B cell (primary cell): ENCODE results near the gene SLC8B1. TPM values are rescaled to one million over a fixed set of nuclear protein-coding genes. Genes with fewer than 3 reads are reported as not detected.

Experiments
- ATAC-seq: fragments of 200-7000 bp; cut with Tn5 transposase; one replicate; pipeline ENCODE4 v1.10.0; 2021; ENCODE audit warnings: low read depth, mild to moderate bottlenecking, moderate number of reproducible peaks, moderate library complexity
- CTCF ChIA-PET: fragments of 350-600 bp; sonication (Branson Sonifier 250); formaldehyde crosslinking; loops from one replicate; lab custom pipeline; 2021; ENCODE audit warnings: antibody characterized with exemption, inconsistent platforms; lab: Charles Lee
- POLR2A ChIA-PET: fragments of 350-600 bp; sonication (Branson Sonifier 250); formaldehyde crosslinking; loops from one replicate; lab custom pipeline; 2021; ENCODE audit warnings: antibody characterized with exemption; lab: Charles Lee
- DNase-seq: peaks from one replicate; pipeline ENCODE4 v3.0.0; 2013
- H2AFZ ChIP-seq: 2 replicates; pipeline ENCODE4 v1.6.1; 2012; ENCODE audit warnings: mild to moderate bottlenecking, low read depth, low read length; ENCODE audit not compliant: insufficient read depth, poor library complexity, severe bottlenecking
- H3K27ac ChIP-seq, 2 donors: 1 replicate in 1 of 2; 2 replicates in 1 of 2; pipeline ENCODE4 v1.5.1; 2012 to 2013; ENCODE audit warnings: low read length in 2 of 2, mild to moderate bottlenecking in 2 of 2, moderate library complexity in 1 of 2
- H3K27me3 ChIP-seq, 4 experiments: fragments of 200-600 bp in 1 of 4; sonication (generic) in 1 of 4; replicated peaks in 1 of 4; 1 replicate in 2 of 4; 2 replicates in 2 of 4; pipeline versions ENCODE4 v1.6.1 to v1.7.0; 2013 to 2016; ENCODE audit warnings: low read length in 3 of 4, mild to moderate bottlenecking in 2 of 4, mixed read lengths in 1 of 4, moderate library complexity in 1 of 4; ENCODE audit not compliant: insufficient read depth in 4 of 4, control insufficient read depth in 3 of 4; ENCODE audit errors: control extremely low read depth in 1 of 4
- H3K36me3 ChIP-seq, 2 experiments: replicated peaks in 1 of 2; 1 replicate in 1 of 2; 2 replicates in 1 of 2; pipeline versions ENCODE4 v1.6.1 to v1.7.1; 2013; ENCODE audit warnings: low read length in 1 of 2; ENCODE audit not compliant: insufficient read depth in 2 of 2, control insufficient read depth in 1 of 2; ENCODE audit errors: control extremely low read depth in 1 of 2, extremely low read depth in 1 of 2
- H3K4me1 ChIP-seq, 2 donors: fragments of 200-600 bp in 1 of 2; sonication (generic) in 1 of 2; 1 replicate in 1 of 2; 2 replicates in 1 of 2; pipeline versions ENCODE4 v1.5.1 to v1.6.1; 2013 to 2017; ENCODE audit warnings: low read length in 2 of 2; ENCODE audit not compliant: control insufficient read depth in 2 of 2, insufficient read depth in 2 of 2
- H3K4me2 ChIP-seq: replicated peaks from 2 replicates; pipeline ENCODE3; 2012; ENCODE audit warnings: mild to moderate bottlenecking, low read depth, low read length; ENCODE audit not compliant: poor library complexity, severe bottlenecking
- H3K4me3 ChIP-seq, 5 experiments: fragments of 200-600 bp in 1 of 5; sonication (generic) in 1 of 5; 1 replicate in 3 of 5; 2 replicates in 2 of 5; pipeline versions ENCODE4 v1.5.1 to v1.7.0; 2011 to 2016; ENCODE audit warnings: low read length in 4 of 5, mild to moderate bottlenecking in 4 of 5, low read depth in 2 of 5, control low read depth in 1 of 5, moderate library complexity in 1 of 5; ENCODE audit not compliant: insufficient read depth in 1 of 5; ENCODE audit errors: control extremely low read depth in 1 of 5, extremely low read depth in 1 of 5
- H3K79me2 ChIP-seq: fragments of 200-600 bp; sonication (generic); one replicate; pipeline ENCODE4 v1.6.0; 2016; ENCODE audit warnings: low read length; ENCODE audit not compliant: control insufficient read depth, insufficient read depth
- H3K9ac ChIP-seq: fragments of 200-600 bp; sonication (generic); 2 replicates; pipeline ENCODE4 v1.6.1; 2017; ENCODE audit warnings: mild to moderate bottlenecking, low read length, moderate library complexity
- H3K9me3 ChIP-seq, 3 donors: one replicate each; pipeline versions ENCODE4 v1.6.1 to v1.7.1; 2013; ENCODE audit warnings: low read length in 2 of 3; ENCODE audit not compliant: control insufficient read depth in 2 of 3, insufficient read depth in 1 of 3; ENCODE audit errors: control extremely low read depth in 1 of 3
- H4K20me1 ChIP-seq: 2 replicates; pipeline ENCODE4 v1.6.0; 2012; ENCODE audit warnings: mild to moderate bottlenecking, low read length; ENCODE audit not compliant: insufficient read depth, control insufficient read depth, poor library complexity, severe bottlenecking
- H3K27ac Mint-ChIP-seq: one replicate; pipeline ENCODE4 v1.8.0; 2021; ENCODE audit warnings: mixed read lengths
- H3K27me3 Mint-ChIP-seq: one replicate; pipeline ENCODE4 v1.8.0; 2021; ENCODE audit warnings: mixed read lengths
- H3K4me1 Mint-ChIP-seq: one replicate; pipeline ENCODE4 v1.8.0; 2021; ENCODE audit warnings: mixed read lengths
- H3K4me3 Mint-ChIP-seq: one replicate; pipeline ENCODE4 v1.8.0; 2021; ENCODE audit warnings: mixed read lengths
- H3K9me3 Mint-ChIP-seq: one replicate; pipeline ENCODE4 v1.8.0; 2022; ENCODE audit warnings: mixed read lengths; ENCODE audit not compliant: insufficient read depth
- CTCF ChIP-seq: fragments of 200-600 bp; IDR thresholded peaks from one replicate; pipeline ENCODE4 v1.8.0; 2022; ENCODE audit warnings: antibody characterized with exemption, mild to moderate bottlenecking
- EZH2 ChIP-seq: IDR thresholded peaks from 2 replicates; pipeline ENCODE4 v1.6.1; 2012; ENCODE audit warnings: borderline replicate concordance, low read depth, mild to moderate bottlenecking, moderate library complexity, low read length; ENCODE audit not compliant: insufficient read depth, poor library complexity, severe bottlenecking
- WGBS: methylation state at CpG from one replicate; pipeline ENCODE4 v1.1.5; 2013; ENCODE audit warnings: missing lambda C conversion rate; ENCODE audit not compliant: insufficient coverage; 5-methylcytosine and 5-hydroxymethylcytosine counted together
- intact Hi-C: fragments of 100-400 bp; cut with micrococcal nuclease; formaldehyde crosslinking; loops from one replicate; pipeline ENCODE4 v1.10.0; 2022
- polyA plus RNA-seq: library from polyadenylated mRNA; depleted of rRNA; stranded (reverse); fragments of >200 nt; gene quantifications from 2 replicates; pipeline ENCODE4 v1.2.3, GENCODE V29; 2012
- total RNA-seq, 2 donors: library from RNA; stranded (reverse); fragments of 120-200 nt in 1 of 2; gene quantifications; 1 replicate in 1 of 2; 2 replicates in 1 of 2; pipeline versions ENCODE4 v1.2.3 to v1.2.4, GENCODE V29; 2013 to 2022

The SLC8B1 gene
- total and polyA plus RNA-seq, 2 donors (not counting 1 experiment from before 2014, with no cell fraction given) = 18.7 to 35.6 TPM

GRCh38 chr12:113253532-113254285, 81.2 kb downstream of the SLC8B1 start:
- Mint-ChIP-seq H3K27ac (no peak overlapping the region), H3K9me3 (peaks cover 8% of the 10 kb centered on the region), H3K27me3 (no peaks in the 10 kb centered on the region), H3K4me1 (peaks cover 2% of the 10 kb centered on the region), H3K4me3 (no peak overlapping the region)
- ATAC-seq (no peak), DNase-seq (no peak)
- peaks cover 0 to 37% of the 10 kb centered on the region in 2 experiments for H3K36me3 ChIP-seq
- POLR2A ChIA-PET = no interaction called here
- no CpG with 5 or more reads among the region's 5 CpGs for WGBS
- peaks cover 0 to 24% (median 11%) of the 10 kb centered on the region in 3 donors for H3K9me3 ChIP-seq
- H2AFZ ChIP-seq = no peak overlapping the region
- no peak overlapping the region for H3K4me3 ChIP-seq
- no peaks in the 10 kb centered on the region for H3K27me3 ChIP-seq
- CTCF ChIA-PET = no interaction called here
- H3K9ac ChIP-seq = no peak overlapping the region
- H4K20me1 ChIP-seq = peaks cover 23% of the 10 kb centered on the region
- no peaks in the 10 kb centered on the region for H3K4me1 ChIP-seq
- TF ChIP-seq EZH2 (no peak), CTCF (no peak)
- no peak overlapping the region for H3K27ac ChIP-seq
- H3K4me2 ChIP-seq = no peak overlapping the region
- intact Hi-C loops = no loop called here
- H3K79me2 ChIP-seq = peaks cover 18% of the 10 kb centered on the region

- H3K4me1 ChIP-seq = no peaks in the 10 kb centered on the region
- H3K9me3 ChIP-seq = peaks cover 0 to 24% (median 11%) of the 10 kb centered on the region in 3 donors
- POLR2A ChIA-PET = no interaction called here
- CTCF ChIA-PET = no interaction called here
- no peak overlapping the region for H3K4me3 Mint-ChIP-seq
- H3K4me3 ChIP-seq = no peak overlapping the region
- TF ChIP-seq EZH2 = no peak
- TF ChIP-seq CTCF = no peak
- peaks cover 34% of the 10 kb centered on the region for H4K20me1 ChIP-seq
- H3K36me3 ChIP-seq = peaks cover 0 to 41% of the 10 kb centered on the region in 2 experiments
- DNase-seq (no peak), ATAC-seq (no peak)
- no peaks in the 10 kb centered on the region for H3K4me1 Mint-ChIP-seq
- no peak overlapping the region for H3K27ac Mint-ChIP-seq
- intact Hi-C loops = no loop called here
- no peak overlapping the region for H2AFZ ChIP-seq
- H3K9ac ChIP-seq = no peak overlapping the region
- H3K27ac ChIP-seq = no peak overlapping the region
- H3K79me2 ChIP-seq = peaks cover 20% of the 10 kb centered on the region
- 94% methylated on average over 9 of the region's 10 CpGs for WGBS
- H3K27me3 Mint-ChIP-seq = no peaks in the 10 kb centered on the region
- H3K27me3 ChIP-seq = no peaks in the 10 kb centered on the region
- peaks cover 8% of the 10 kb centered on the region for H3K9me3 Mint-ChIP-seq
- H3K4me2 ChIP-seq = no peak overlapping the region
Measured at GRCh38 chr12:113252494-113252893, 82.4 kb downstream of the SLC8B1 start.
